Pons (tissue), 1 donor: ENCODE measurements around the gene ATG3.
"Not testable (repeated sequence)": the region's sequence is repeated elsewhere in the genome, so short reads cannot be mapped to it uniquely, and the experiment has no call there.

Source experiments
- DNase-seq: peaks from one replicate; pipeline ENCODE4 v3.0.0-alpha.2; 2016; ENCODE audit warnings: low spot score

ATG3 gene

DNA sequence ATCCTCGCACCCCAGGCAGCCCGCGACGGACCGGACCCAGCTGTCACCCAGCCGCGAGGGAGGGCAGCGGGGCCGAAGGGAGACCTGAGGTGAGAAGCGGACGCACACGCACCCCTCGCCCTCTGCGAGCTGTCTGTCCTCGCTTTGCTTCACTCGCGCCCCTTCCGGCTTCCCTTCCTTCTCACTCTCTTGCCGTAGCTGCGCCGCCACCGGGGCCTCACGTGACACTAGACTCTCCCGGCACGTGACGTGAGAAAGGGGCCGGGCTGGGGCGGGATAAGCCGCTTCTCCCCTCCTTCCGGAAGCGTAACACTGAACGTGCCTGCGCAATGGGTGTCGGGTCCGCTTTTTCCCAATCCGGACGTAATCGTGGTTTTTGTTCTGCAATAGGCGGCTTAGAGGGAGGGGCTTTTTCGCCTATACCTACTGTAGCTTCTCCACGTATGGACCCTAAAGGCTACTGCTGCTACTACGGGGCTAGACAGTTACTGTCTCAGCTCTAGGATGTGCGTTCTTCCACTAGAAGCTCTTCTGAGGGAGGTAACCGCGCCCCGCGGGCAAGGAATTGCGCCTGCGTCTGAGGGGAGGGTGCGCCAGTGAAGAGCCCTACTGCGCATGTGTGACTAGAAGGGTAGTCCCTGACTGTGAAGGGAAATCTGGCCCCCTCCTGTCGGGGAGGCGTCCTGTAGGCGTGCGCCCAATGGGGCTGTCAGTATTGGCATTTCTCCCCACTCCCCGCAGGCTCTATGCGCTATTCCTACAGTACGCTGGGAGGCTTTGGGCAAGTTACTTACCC is at the start of gene ATG3, which contains the start of gene SLC35A5:
Gene ATG3, minus strand, starts transcription at position 229 of the 796 bp plus-strand sequence. CDS start 434 bp downstream, outside the sequence.
Gene SLC35A5, plus strand, starts transcription at position 312 of the 796 bp plus-strand sequence. CDS start 1,359 bp downstream, outside the sequence.
- DNase-seq: peak; percentile 99

DNA sequence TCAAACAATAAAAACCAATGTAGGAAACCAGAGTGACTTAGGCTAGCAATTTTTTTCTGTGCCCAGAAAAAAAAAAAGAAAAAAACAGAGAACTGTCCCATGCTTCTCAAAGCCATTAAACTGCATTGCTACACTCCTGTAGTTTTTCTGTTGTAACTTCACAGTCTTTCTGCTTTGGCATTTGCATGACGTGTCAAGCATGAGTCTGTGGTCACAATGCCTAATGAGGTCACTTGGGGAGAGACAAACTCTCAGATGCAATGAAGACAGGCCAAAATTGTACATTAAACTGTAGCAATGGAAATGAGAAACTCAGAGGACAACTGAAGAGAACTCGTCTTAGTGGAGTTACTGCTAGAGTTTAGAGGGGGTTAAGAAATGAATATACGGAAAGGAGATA is 48.4 kb upstream of the ATG3 start:
- DNase-seq: no peak

DNA sequence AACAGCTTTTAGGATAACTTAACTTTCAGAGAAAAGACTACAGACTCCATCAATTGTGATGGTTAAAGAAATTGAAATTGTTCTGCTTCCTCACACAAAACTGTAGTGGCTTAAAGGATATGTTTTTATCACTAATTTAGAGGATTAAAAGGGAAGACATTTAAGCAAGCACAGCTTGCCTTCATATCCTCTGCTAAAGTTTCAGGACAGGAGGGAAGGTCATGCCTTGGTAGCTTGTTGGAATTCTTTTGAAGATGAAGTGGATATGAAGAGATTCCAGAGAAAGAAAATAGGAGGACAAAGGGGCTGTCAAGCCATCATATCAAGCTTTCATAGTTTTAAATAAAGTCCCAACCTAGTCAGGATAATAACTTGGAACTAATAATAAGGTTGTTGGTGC is 46.1 kb upstream of the ATG3 start:
- no peak for DNase-seq

DNA sequence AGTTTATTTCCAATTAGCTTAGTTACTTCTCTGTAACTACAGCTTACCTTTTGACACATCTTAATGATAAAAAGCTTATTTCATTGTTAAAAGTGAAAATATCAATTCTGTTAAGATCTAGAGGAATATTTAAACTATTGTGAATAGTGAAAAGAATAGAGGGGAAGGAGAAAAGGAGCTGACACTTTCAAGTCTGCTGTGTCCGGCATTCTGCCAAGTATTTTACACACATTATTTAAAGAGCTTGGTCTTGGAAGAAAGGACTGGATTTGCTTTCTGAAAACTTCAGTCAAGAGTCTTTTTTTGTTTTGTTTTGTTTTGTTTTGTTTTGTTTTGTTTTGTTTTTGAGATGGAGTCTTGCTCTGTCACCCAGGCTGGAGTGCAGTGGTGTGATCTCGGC is 44.3 kb upstream of the ATG3 start:
- no peak for DNase-seq

DNA sequence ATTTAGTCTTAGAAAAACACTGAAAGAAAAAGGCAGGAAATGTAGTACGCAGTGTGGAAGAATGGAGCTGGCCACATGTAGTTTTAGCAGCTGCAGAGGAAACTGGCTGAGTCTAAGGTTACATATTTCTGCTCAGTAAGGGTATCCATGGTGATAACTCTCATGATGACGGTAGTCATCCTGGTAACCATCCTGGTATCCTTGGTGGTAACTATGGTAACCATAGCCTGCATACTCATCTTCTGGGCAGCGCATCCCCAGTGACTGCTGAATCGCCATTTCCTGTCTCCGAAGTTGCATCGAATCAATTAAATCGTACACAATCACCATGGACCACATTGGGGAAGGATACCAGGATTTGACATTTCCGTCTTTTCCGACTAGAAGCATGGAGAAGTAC is 43.5 kb upstream of the ATG3 start:
- DNase-seq: peak; percentile 16

DNA sequence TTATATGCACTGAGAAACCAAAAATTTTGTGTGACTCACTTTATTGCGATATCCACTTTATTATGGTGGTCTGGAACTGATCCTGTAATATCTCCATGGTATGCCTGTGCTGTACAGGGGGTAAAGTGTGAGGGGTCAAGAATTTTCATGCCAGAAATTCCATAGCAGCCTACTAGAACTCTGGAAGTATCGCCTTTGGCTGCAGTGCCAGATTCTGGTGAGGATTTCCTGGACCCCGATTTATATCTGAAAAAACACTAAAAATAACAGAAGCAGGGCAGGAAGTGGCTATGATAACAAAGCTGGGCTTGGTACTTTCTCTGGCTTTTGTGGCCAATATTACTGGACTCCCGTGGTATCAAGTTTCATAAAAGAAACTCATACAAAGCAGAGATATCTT is 42.8 kb upstream of the ATG3 start:
- DNase-seq: no peak

DNA sequence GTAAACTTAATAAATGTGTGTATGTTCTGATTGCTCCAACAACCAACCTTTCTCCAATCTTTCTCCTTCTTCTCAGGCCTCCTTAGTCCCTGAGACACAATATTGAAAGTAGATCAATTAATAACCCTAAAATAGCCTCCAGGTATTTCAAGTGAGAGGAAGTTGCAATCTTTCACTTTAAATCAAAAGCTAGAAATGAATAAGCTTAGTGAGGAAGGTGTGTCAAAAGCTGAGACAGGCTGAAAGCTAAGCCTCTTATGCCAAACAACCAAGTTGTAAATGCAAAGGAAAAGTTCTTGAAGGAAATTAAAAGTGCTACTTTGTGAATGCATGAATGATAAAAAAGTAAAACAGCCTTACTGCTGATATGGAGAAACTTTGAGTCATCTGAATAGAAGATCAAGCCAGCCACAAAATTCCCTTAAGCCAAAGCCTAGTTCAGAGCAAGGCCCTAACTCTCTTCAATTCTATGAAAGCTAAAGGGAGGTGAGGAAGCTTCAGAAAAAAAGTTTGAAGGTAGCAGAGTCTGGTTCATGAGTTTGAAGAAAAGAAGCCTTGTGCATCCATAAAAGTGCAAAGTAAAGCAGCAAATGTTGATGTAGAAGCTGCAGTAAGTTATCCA is 40.6 kb upstream of the ATG3 start:
- no peak for DNase-seq

DNA sequence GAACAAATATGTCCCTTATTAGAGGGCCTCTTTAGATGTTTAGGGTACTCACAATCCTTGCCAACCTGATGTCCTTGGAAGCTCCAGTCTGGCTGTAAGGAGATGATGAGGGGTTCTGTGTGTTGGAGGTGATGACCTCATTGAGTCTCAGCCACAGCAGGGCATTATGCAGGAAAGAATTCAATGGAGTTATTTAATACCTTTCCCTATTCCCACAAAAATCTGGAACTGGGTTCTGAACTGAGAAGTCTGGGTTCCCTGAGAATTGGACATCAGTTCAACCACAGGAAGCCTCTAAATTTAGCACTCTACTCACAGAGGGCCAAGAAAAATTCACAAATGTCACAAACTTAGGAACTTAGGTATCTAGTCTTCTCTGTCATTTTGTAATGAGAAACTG is 37.0 kb upstream of the ATG3 start:
- DNase-seq: no peak

DNA sequence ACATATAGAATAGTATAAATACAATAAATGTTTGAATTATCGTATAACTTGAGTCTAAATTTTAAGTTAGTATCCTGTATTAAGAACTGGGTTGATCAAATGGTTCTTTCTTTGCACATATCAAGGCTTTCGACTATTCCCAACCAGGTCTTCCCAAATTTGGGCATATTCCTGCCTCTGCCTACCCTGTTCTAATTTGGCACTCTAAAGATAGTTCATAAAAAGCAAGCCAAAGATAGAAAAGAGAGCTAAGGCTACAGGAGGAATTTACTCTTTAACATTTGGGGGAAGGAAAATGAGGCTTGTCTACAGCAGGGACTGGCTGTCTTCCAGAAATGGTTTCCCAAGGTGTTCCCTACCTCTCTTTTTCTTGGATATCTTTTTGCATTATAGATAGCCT is 36.2 kb upstream of the ATG3 start:
- no peak for DNase-seq

DNA sequence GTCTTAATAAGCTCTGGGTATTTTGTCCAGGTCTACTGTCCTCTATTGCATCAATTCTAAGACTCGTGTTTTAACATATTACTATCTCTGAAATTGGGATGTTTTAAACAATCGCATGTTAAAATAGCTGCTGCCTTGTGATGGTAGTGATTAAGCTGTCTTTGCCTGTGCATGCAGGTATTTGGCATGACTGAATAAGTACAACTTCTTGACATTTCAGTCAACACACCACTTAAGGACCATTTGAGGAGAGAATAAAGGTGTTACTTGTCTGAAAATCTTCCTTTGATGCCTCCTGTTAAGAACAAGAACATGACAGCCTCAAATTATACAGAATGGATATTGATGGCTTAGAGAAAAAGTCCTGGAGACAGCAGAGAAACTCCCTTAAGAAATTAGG is 33.1 kb upstream of the ATG3 start:
- no peak for DNase-seq

DNA sequence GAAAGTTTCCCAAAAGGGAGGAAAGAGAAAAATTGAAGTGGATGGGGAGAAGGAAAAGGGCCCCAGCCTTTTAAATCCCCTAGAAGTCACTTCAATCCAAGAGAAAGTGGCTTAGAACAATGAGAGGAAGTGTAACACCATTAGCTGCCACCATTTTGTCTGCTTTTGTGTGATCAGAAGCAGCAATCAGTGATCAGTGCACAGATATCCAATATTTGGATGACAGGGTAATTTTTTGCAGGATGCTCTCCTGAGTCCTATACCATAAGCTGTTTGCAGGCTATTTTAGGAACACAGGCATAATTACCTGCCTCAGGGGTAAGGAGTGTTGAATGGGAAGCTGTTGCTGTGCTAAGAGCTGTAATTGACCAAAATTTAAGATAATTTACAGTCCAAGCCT is 31.5 kb upstream of the ATG3 start:
- no peak for DNase-seq

DNA sequence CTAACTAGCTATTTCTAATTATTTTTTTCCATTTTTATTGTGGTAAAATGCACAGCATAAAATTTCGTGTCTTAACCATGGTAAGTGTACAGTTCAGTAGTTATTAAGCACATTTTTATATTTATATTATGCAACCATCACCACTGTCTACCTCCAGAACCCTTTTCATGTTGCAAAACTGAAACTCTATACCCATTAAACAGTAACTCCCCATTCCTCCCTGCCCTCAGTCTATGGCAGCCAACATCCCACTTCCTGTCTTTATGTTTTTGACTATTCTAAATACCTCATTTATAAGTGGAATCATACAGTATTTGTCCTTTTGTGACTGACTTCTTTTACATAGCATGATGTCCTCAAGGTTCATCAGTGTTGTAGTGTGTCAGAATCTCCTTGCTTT is 25.6 kb upstream of the ATG3 start:
- no peak for DNase-seq

DNA sequence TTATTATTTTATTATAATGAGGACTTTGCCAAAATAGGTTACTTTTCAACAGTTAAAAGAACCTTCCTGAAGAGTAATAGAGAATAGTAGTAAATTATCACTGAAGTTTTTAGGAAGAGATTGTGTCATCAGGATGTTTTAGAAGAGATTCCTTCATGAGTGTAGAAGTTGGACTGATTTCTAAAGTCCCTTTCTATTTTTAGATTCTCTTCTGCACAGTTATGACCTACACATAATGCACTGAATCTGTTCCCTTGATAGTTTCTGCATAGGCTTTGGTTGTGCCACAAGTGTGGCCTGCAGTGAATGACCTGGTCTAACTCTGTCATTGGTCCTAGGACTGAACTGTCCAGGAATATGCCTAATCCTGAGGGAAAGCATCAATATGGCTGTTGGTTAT is 24.0 kb upstream of the ATG3 start:
- DNase-seq: no peak

DNA sequence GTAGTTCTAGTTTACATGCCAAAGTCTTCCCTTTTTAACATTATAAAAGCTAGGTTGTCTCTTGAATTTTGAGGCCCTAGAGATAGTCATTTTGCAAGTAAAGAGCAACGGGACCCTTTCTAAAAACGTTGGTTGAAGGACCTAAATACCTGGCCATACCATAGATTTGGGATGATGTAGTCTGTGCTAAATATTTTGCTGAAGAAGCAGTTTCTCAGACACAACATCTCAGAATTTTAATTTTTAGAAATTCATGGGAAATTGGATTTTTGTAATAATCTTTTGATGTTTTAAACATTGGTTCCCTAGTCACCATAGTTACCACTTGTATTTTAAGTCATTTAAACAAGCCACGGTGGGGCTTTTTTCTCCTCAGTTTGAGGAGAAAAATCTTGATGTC is 21.3 kb upstream of the ATG3 start:
- DNase-seq: no peak

DNA sequence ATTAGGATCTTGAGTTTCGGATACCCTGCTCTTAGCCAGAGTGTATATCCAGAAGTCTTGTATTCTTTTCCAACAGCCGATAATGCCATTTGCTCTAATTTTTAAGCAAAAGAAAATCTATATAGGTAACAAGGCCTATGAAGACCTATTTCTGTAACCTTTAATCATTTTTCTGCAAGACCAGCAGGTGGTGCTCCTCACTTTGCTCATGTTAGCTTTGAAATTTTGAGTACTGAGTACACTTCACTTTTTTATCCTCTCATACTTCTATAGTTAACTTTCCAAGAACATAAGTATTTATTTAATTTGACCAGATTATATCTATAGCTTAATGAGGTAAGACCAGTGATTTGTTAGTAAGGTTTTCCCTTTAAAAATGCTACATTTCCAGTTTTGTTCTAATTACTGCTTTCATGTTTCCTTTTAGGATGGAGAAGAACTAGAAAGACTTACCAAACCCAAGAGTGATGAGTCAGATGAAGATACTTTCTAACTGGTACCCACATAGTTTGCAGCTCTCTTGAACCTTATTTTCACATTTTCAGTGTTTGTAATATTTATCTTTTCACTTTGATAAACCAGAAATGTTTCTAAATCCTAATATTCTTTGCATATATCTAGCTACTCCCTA is 20.6 kb upstream of the ATG3 start:
- DNase-seq: peak; percentile 44

DNA sequence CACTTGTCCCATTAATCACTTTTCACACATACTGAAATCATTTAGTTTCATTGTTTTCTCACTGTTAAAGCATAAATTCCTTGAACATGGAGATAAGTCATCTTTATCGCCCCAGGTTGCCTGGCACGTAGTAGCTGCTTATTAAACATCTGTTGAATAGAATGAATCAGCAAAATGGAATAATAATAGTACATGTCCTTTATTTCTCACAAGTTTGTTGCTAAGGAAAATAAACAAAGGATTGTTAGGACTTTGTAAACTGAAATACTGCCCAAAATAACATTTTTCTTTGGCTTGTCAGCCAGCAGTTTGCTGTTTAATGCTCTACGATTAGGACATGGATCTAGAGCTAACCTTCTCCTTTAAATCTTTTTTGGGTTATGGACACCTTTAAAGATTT is 17.9 kb upstream of the ATG3 start:
- DNase-seq: no peak

DNA sequence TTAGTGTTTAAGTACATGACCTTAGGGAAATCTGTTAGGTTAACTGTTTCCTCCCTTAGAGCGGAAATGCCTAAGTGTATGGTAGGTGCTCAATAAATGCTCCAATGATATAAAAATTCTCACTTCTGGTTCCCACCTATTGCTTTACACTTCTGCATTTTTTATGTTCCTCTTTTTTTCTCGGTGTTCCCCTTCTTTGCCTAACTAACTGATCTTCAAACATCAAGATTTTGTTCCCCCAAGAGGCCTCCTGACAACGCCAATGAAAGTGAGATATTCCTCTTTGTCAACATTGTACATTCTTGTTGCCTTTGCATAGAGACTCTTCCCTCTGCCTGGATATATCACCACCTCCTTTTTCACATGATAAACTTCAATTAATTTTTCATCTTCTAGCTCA is 17.5 kb upstream of the ATG3 start:
- DNase-seq: peak; percentile 30

DNA sequence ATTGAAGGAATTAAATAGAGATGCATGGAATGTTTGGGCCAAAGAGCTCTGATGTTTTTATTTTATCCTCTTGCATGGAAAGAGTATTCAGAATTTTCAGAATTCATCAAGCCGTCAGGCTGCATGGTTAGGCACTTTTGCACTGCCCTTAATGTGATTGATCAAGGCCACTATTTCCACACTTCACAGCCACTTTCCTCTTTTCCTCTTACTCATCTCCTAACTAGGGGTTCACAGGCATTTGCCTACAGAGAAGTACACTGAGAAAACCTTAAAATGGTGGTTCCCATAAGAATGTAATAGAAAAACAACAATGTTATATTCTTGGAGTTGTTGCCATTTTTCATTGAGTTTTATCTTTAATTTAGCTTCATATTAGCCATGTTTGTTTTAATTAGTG is 10.9 kb upstream of the ATG3 start:
- no peak for DNase-seq

DNA sequence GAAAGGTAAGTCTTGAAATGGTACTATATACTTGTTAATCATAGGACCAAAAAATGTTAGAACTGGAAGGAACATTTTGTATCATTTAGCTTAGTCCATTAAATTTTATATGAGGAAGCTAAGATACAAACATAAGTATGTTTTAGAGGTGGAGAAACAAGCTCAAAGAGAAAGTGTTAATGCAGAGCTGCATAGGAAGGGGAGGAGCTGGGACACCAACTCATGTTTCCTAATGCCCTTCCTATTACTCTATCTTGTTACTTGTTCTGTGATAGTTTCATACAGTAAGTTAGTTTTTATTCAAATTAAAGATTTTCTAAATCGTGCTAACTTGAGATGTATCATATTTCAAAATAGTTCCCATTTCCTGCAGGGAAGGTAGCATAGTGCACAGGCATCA is 7.5 kb upstream of the ATG3 start:
- no peak for DNase-seq

DNA sequence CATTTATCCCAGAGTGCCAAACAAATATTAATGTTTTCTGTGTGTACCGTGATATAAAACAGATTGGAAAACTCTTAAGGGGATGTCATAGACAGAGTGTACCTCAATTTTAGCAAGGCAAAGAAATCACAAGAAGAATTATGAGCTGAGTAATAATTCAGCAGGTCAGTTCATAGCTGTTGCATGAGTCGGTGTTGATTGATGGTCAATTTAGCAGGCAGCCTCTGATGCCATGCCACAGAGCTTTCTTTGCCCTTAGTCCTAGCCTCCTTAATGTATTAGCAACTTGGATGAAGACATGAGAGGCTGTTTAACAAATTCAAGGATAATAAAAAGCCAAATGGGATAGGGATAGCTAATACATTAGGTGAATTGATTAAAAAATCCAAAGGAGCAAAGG is 6.9 kb upstream of the ATG3 start:
- no peak for DNase-seq

DNA sequence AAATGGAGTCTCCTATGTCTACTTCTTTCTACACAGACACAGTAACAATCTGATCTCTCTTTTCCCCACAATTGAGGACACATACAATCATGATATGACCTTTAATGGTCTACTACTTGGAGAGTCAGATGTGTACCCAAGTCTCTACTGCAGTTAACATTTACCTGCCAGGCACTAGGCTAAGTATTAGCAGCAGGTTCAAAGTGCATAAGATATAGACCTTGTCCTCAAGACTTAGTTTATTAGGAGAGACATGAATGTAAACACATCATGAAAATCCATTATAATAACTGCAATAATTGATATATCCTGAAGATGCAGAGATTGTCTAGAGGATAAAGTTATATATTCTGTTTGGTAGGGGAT is 3.2 kb upstream of the ATG3 start:
- no peak for DNase-seq

DNA sequence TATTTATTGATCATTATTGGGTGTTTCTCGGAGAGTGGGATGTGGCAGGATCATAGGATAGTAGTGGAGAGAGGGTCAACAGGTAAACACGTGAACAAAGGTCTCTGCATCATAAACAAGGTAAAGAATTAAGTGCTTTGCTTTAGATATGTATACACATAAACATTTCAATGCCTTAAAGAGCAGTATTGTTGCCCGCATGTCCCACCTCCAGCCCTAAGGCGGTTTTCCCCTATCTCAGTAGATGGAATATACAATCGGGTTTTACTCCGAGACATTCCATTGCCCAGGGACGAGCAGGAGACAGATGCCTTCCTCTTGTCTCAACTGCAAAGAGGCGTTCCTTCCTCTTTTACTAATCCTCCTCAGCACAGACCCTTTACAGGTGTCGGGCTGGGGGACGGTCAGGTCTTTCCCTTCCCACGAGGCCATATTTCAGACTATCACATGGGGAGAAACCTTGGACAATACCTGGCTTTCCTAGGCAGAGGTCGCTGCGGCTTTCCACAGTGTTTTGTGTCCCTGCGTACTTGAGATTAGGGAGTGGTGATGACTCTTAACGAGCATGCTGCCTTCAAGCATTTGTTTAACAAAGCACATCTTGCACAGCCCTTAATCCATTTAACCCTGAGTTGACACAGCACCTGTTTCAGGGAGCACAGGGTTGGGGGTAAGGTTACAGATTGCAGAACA is 2.6 kb upstream of the ATG3 start:
- not testable (repeated sequence) for DNase-seq

DNA sequence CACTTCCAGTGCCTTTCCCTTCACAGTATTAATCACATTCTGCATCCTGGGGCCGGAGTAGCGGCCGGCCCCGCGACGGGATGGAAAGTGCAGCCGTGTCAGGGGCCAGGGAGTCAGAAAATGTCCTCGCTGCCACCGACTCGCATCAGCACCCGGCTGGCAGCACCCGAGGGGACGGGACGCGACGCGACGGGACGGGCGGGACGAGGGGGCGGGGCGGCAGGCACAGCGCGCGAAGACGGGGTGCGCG is 353 bp downstream of the ATG3 start:
- no peak for DNase-seq
